GM18520 (cell line): ENCODE measurements around the gene ITPA.
"Not testable (repeated sequence)": the region's sequence is repeated elsewhere in the genome, so short reads cannot be mapped to it uniquely, and the experiment has no call there.

Experiments
- ATAC-seq: cut with Tn5 transposase; IDR thresholded peaks from one replicate; pipeline ENCODE4 v1.9.1; 2021; ENCODE audit not compliant: unreplicated experiment

ITPA gene

GRCh38 chr20:3199206-3199605, 10.1 kb upstream of the ITPA start:
- no peak for ATAC-seq

GRCh38 chr20:3199976-3200755, 9.1 kb upstream of the ITPA start:
- no peak for ATAC-seq

GRCh38 chr20:3202965-3203314, 6.4 kb upstream of the ITPA start:
- no peak for ATAC-seq

GRCh38 chr20:3203315-3204123, 5.8 kb upstream of the ITPA start:
- no peak for ATAC-seq

- peak; percentile 72 for ATAC-seq
Observed at GRCh38 chr20:3204124-3204794, 5.0 kb upstream of the ITPA start, which contains the start of gene DDRGK1. DDRGK1 (minus strand) TSS chr20:3204682; CDS start chr20:3204627, 55 bp downstream.

- ATAC-seq: no peak
Observed at GRCh38 chr20:3208786-3209256, 477 bp upstream of the ITPA start.

- no peak for ATAC-seq
Observed at GRCh38 chr20:3209946-3210317, 634 bp downstream of the ITPA start.

- ATAC-seq: no peak
Observed at GRCh38 chr20:3210346-3210745, 1.0 kb downstream of the ITPA start.

GRCh38 chr20:3213226-3213625, 3.9 kb downstream of the ITPA start:
- ATAC-seq: no peak

- ATAC-seq: not testable (repeated sequence)
Observed at GRCh38 chr20:3215359-3215917, 6.1 kb downstream of the ITPA start.

GRCh38 chr20:3218307-3218988, 9.2 kb downstream of the ITPA start:
- ATAC-seq: no peak

- ATAC-seq: no peak
Observed at GRCh38 chr20:3221398-3222226, 12.3 kb downstream of the ITPA start.

GRCh38 chr20:3222635-3223600, 13.6 kb downstream of the ITPA start:
- no peak for ATAC-seq

- ATAC-seq: no peak
Observed at GRCh38 chr20:3223651-3223993, 14.3 kb downstream of the ITPA start.

GRCh38 chr20:3223994-3224680, 14.8 kb downstream of the ITPA start:
- no peak for ATAC-seq

GRCh38 chr20:3224681-3225421, 15.6 kb downstream of the ITPA start:
- no peak for ATAC-seq

GRCh38 chr20:3226093-3226492, 16.8 kb downstream of the ITPA start:
- no peak for ATAC-seq

- ATAC-seq: no peak
Observed at GRCh38 chr20:3226864-3227263, 17.6 kb downstream of the ITPA start.
